ENCODE data around the gene CNDP2.

- TF ChIP-seq CTCF (IDR thresholded peaks at IDR 0.05) (no peak), EZH2 (IDR thresholded peaks at IDR 0.05; ENCODE audit: borderline replicate concordance, insufficient read depth, low read depth, low read length, poor library complexity, severe bottlenecking) (no peak)
These were observed 7.8 kb upstream of the CNDP2 start for GRCh38 chr18:74488354-74488753.

Data from B cell (primary cell).